ENCODE results near the gene ANKRD34B. TPM values are rescaled to one million over a fixed set of nuclear protein-coding genes. Genes with fewer than 3 reads are reported as not detected.

ANKRD34B gene
- total RNA-seq = not detected in 2 replicates

DNA sequence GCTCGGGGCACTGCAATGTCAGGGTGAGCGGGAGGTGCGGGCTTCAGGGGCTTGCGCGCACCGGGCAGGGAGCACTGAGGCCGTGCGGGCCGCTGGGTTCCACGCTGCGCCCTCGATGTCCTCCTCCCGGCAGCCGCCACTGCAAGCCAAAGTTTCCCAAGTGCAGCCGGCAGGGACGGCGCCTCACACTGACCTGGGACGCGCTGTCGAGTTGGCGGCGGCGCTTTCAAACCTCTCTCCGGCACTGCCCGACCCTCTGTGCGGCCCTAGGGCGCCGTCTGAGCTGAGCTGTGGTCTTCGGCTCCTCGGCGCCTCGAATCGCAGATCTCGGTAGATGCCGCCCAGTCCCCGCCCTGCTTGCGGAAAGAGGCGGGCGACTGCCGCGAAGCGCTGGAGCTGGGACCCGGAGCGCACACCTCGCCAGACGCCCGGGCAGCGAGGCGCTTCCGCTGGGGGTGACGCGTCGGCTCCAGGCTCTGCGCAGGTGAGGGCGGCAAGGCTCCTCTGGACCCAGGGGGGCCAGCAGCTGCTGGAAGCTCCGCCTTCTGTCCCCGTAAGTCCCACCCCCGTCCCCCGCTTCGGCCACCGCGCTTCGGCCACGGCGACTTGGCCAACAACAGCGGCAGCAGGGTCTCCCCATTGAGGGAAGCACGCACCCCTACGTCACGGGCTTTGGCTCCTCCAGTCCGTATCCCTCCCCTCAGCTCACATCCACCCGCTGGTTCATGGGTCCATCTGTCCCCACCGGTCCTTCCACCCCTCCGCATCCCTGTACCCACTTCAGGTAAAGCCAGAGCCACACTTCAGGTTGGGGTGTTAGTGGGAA is at the start of gene ANKRD34B:
Gene ANKRD34B, minus strand, starts transcription at position 320 of the 826 bp plus-strand sequence. CDS start 10,261 bp downstream, outside the sequence.
- Mint-ChIP-seq H3K4me1 (ENCODE audit: low read depth) (no peaks in the 10 kb centered on the region), H3K9me3 (no peaks in the 10 kb centered on the region), H3K36me3 (ENCODE audit: low read depth) (no peaks in the 10 kb centered on the region), H3K27ac (no peak within 1 kb of the TSS), H3K4me3 (peak within 1 kb of the TSS; percentile 71), H3K27me3 (ENCODE audit: insufficient read depth) (peaks cover 59% of the 10 kb centered on the region)
- peak; percentile 17 for DNase-seq (ENCODE audit: low spot score)
- intact Hi-C loops (cut with micrococcal nuclease) = no loop called here

GRCh38 chr5:80619086-80619485 is 49.0 kb upstream of the ANKRD34B start:
- intact Hi-C loops (cut with micrococcal nuclease) = no loop called here
- Mint-ChIP-seq H3K4me3 (no peak overlapping the region), H3K27me3 (ENCODE audit: insufficient read depth) (no peaks in the 10 kb centered on the region), H3K27ac (no peak overlapping the region), H3K4me1 (ENCODE audit: low read depth) (no peaks in the 10 kb centered on the region), H3K9me3 (no peaks in the 10 kb centered on the region), H3K36me3 (ENCODE audit: low read depth) (peaks cover 18% of the 10 kb centered on the region)
- no peak for DNase-seq (ENCODE audit: low spot score)

GRCh38 chr5:80618438-80618837 is 48.4 kb upstream of the ANKRD34B start:
- Mint-ChIP-seq H3K4me3 (no peak overlapping the region), H3K4me1 (ENCODE audit: low read depth) (no peaks in the 10 kb centered on the region), H3K36me3 (ENCODE audit: low read depth) (peaks cover 18% of the 10 kb centered on the region), H3K27me3 (ENCODE audit: insufficient read depth) (no peaks in the 10 kb centered on the region), H3K9me3 (no peaks in the 10 kb centered on the region), H3K27ac (no peak overlapping the region)
- intact Hi-C loops (cut with micrococcal nuclease) = no loop called here
- no peak for DNase-seq (ENCODE audit: low spot score)

DNA sequence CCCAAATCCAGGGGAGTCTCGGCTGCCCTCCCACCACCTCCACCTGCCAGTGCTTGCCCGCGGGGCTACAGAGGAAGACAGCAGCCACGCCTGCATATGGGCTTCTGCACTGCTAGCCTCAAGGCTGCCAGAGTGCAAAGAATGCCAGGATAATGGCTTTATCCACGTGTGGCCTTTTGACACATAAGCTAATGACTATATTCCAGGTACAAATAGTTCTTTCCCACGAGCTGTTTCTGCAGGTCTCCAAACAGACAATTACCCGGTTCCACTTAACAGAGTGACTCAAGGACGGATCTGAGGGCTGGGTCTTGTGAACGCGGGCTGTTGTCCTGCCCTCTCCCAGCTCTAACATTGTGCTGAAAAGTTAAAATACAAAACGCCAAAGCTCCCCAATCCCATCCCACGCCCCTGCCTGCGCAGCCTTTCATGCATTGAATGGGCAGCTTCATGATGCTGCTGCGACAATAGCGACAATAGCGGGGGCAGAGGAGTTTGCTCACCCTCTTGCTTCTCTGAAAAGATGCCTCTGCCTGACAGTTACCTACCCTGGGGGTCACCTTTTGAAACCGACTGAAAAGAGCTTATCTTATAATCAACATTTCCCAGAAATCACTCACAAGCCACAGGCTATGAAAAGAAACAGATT is 45.3 kb upstream of the ANKRD34B start:
- Mint-ChIP-seq H3K4me3 (no peak overlapping the region), H3K9me3 (peaks cover 4% of the 10 kb centered on the region), H3K27ac (no peak overlapping the region), H3K27me3 (ENCODE audit: insufficient read depth) (no peaks in the 10 kb centered on the region), H3K36me3 (ENCODE audit: low read depth) (peaks cover 8% of the 10 kb centered on the region), H3K4me1 (ENCODE audit: low read depth) (no peaks in the 10 kb centered on the region)
- DNase-seq (ENCODE audit: low spot score) = no peak
- intact Hi-C loops (cut with micrococcal nuclease) = no loop called here

DNA sequence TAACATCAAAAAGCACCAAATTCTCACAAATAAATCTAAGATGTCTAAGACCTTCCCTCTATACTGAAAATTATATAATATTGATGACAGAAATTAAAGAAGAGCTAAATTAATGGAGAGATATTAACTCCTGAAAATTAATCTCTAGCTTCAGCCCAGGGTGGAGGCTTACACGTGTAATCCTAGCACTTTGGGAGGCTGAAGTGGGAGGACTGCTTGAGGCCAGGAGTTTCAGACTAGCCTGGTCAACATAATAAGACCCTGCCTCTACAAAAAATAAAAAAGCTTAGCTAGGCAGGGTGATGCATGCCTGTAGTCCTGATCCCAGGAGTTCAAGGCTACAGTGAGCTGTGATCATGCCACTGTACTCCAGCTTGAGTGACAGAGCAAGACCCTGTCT is 39.6 kb upstream of the ANKRD34B start:
- Mint-ChIP-seq H3K36me3 (ENCODE audit: low read depth) (peaks cover 9% of the 10 kb centered on the region), H3K4me1 (ENCODE audit: low read depth) (no peaks in the 10 kb centered on the region), H3K4me3 (no peak overlapping the region), H3K27me3 (ENCODE audit: insufficient read depth) (no peaks in the 10 kb centered on the region), H3K9me3 (peaks cover 4% of the 10 kb centered on the region), H3K27ac (no peak overlapping the region)
- intact Hi-C loops (cut with micrococcal nuclease) = no loop called here
- DNase-seq (ENCODE audit: low spot score) = no peak

GRCh38 chr5:80608731-80609130 is 38.7 kb upstream of the ANKRD34B start:
- DNase-seq (ENCODE audit: low spot score) = no peak
- intact Hi-C loops (cut with micrococcal nuclease) = no loop called here
- Mint-ChIP-seq H3K9me3 (peaks cover 4% of the 10 kb centered on the region), H3K4me1 (ENCODE audit: low read depth) (no peaks in the 10 kb centered on the region), H3K4me3 (no peak overlapping the region), H3K27ac (no peak overlapping the region), H3K36me3 (ENCODE audit: low read depth) (peaks cover 9% of the 10 kb centered on the region), H3K27me3 (ENCODE audit: insufficient read depth) (no peaks in the 10 kb centered on the region)

GRCh38 chr5:80607832-80608231 is 37.8 kb upstream of the ANKRD34B start:
- H3K27ac Mint-ChIP-seq = no peak overlapping the region

DNA sequence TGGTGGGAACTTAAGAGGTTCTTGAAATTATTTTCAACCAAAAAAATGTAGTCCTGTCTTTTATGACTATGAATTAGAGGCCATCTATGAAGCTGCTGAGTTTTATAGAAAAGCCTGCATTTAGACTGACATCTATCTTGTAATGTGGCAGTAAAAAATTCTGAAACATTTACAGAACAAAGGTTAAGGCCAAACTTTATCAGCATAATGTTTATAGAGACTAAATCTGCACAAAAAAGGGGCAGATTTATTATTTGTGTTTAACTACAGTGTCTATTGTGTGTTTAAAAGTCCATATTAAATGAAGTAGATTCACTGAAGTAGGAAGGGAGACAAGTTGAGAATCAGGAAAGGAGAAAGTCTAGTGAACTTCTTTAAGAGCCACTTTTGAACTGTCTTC is 37.3 kb upstream of the ANKRD34B start:
- no peaks in the 10 kb centered on the region for H3K4me1 Mint-ChIP-seq (ENCODE audit: low read depth)
- H3K4me3 Mint-ChIP-seq = no peak overlapping the region
- peaks cover 2% of the 10 kb centered on the region for H3K27me3 Mint-ChIP-seq (ENCODE audit: insufficient read depth)
- H3K9me3 Mint-ChIP-seq = peaks cover 4% of the 10 kb centered on the region
- intact Hi-C loops (cut with micrococcal nuclease) = no loop called here
- no peak overlapping the region for H3K27ac Mint-ChIP-seq
- peaks cover 9% of the 10 kb centered on the region for H3K36me3 Mint-ChIP-seq (ENCODE audit: low read depth)
- DNase-seq (ENCODE audit: low spot score) = no peak

More at GRCh38 chr5:80607832-80608231, 37.8 kb upstream of the ANKRD34B start:
- Mint-ChIP-seq H3K4me3 (no peak overlapping the region), H3K9me3 (peaks cover 4% of the 10 kb centered on the region), H3K36me3 (ENCODE audit: low read depth) (peaks cover 9% of the 10 kb centered on the region), H3K4me1 (ENCODE audit: low read depth) (no peaks in the 10 kb centered on the region), H3K27me3 (ENCODE audit: insufficient read depth) (peaks cover under 1% of the 10 kb centered on the region)
- no peak for DNase-seq (ENCODE audit: low spot score)
- intact Hi-C loops (cut with micrococcal nuclease) = no loop called here

DNA sequence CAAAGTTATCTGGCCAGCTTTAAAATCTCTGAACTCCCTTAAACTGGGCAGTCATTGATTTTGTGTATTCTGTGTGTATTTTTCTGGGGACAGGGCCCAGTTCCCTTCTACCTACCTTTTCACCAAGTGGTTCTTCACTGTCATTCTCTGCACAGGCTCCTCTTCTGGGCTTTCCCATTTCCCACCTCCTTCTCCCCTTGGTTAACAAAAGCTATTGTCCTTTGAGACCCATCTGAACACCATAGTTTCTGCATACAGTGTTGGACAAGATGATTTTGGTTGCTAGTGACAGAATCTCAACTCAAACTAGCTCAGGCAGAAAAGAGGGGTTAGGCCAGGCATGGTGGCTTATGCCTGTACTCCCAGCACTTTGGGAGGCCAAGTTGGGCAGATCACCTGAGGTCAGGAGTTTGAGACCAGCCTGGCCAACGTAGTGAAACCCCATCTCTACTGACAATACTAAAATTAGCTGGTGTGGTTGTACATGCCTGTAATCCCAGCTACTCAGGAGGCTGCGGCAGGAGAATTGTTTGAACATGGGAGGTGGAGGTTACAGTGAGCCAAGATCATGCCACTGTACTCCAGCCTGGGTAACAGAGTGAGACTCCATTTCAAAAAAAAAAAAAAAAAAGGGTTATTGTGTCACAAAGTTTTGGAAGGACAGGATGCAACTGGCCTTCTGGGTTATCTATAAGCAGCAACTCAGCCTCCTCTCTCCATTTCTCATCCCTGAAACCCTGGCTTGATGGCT is 31.0 kb upstream of the ANKRD34B start:
- no peaks in the 10 kb centered on the region for H3K4me1 Mint-ChIP-seq (ENCODE audit: low read depth)
- intact Hi-C loops (cut with micrococcal nuclease) = no loop called here
- DNase-seq (ENCODE audit: low spot score) = no peak
- H3K4me3 Mint-ChIP-seq = no peak overlapping the region
- no peak overlapping the region for H3K27ac Mint-ChIP-seq
- no peaks in the 10 kb centered on the region for H3K9me3 Mint-ChIP-seq
- peaks cover 2% of the 10 kb centered on the region for H3K27me3 Mint-ChIP-seq (ENCODE audit: insufficient read depth)
- no peaks in the 10 kb centered on the region for H3K36me3 Mint-ChIP-seq (ENCODE audit: low read depth)

DNA sequence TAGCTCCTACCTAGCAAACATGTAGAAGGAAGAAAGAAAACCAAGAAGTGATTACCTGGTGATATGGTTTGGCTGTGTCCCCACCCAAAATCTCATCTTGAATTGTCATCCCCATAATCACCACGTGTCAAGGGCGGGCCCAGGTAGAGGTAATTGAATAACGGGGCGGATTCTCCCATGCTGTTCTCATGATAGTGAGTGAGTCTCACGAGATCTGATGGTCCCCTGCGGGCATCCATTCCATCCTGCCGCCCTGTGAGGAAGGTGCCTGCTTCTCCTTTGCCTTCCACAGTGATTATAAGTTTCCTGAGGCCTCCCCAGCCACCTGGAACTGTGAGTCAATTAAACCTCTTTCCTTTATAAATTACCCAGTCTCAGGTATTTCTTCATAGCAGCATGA is 27.4 kb upstream of the ANKRD34B start:
- DNase-seq (ENCODE audit: low spot score) = no peak
- H3K27ac Mint-ChIP-seq = no peak overlapping the region
- H3K4me1 Mint-ChIP-seq (ENCODE audit: low read depth) = no peaks in the 10 kb centered on the region
- no peaks in the 10 kb centered on the region for H3K27me3 Mint-ChIP-seq (ENCODE audit: insufficient read depth)
- H3K4me3 Mint-ChIP-seq = no peak overlapping the region
- no peaks in the 10 kb centered on the region for H3K9me3 Mint-ChIP-seq
- H3K36me3 Mint-ChIP-seq (ENCODE audit: low read depth) = no peaks in the 10 kb centered on the region
- intact Hi-C loops (cut with micrococcal nuclease) = no loop called here

DNA sequence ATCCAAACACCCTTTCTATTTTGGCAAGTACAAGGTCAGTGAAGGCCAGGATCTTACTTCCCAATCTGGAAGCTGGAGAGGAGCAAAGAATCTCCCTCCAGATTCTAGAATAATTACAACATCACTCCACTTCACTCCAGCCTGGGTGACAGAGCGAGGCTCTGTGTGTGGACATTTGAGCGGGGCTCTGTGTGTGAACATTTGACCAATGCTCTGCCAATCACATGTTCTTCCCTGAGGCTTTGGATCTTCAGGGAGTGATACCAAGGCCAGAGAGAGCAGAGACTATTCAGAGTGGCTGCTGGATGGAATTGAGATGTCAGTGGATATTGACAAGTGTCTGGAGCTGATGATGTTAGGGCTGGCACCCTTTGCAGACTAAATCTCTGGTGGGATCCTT is 24.7 kb upstream of the ANKRD34B start:
- DNase-seq (ENCODE audit: low spot score) = no peak
- Mint-ChIP-seq H3K27me3 (ENCODE audit: insufficient read depth) (no peaks in the 10 kb centered on the region), H3K4me1 (ENCODE audit: low read depth) (no peaks in the 10 kb centered on the region), H3K27ac (no peak overlapping the region), H3K9me3 (no peaks in the 10 kb centered on the region), H3K4me3 (no peak overlapping the region), H3K36me3 (ENCODE audit: low read depth) (no peaks in the 10 kb centered on the region)
- intact Hi-C loops (cut with micrococcal nuclease) = no loop called here

GRCh38 chr5:80592761-80593160 is 22.7 kb upstream of the ANKRD34B start:
- Mint-ChIP-seq H3K4me3 (no peak overlapping the region), H3K4me1 (ENCODE audit: low read depth) (no peaks in the 10 kb centered on the region), H3K9me3 (no peaks in the 10 kb centered on the region), H3K27ac (no peak overlapping the region), H3K36me3 (ENCODE audit: low read depth) (no peaks in the 10 kb centered on the region), H3K27me3 (ENCODE audit: insufficient read depth) (no peaks in the 10 kb centered on the region)
- no peak for DNase-seq (ENCODE audit: low spot score)
- intact Hi-C loops (cut with micrococcal nuclease) = no loop called here

GRCh38 chr5:80592105-80592504 is 22.0 kb upstream of the ANKRD34B start:
- intact Hi-C loops (cut with micrococcal nuclease) = no loop called here
- DNase-seq (ENCODE audit: low spot score) = no peak

More at GRCh38 chr5:80592105-80592504, 22.0 kb upstream of the ANKRD34B start:
- Mint-ChIP-seq H3K27ac (no peak overlapping the region), H3K27me3 (ENCODE audit: insufficient read depth) (no peaks in the 10 kb centered on the region), H3K36me3 (ENCODE audit: low read depth) (no peaks in the 10 kb centered on the region), H3K4me1 (ENCODE audit: low read depth) (no peaks in the 10 kb centered on the region), H3K4me3 (no peak overlapping the region), H3K9me3 (no peaks in the 10 kb centered on the region)
